G401.6 (cell line): ENCODE data around the gene NR6A1.

ENCODE experiments used
- FAIRE-seq: peaks from 2 replicates; lab custom pipeline; 2012; peaks lifted over from hg19 to GRCh38; lab: Jason Lieb, UNC

NR6A1 gene

DNA sequence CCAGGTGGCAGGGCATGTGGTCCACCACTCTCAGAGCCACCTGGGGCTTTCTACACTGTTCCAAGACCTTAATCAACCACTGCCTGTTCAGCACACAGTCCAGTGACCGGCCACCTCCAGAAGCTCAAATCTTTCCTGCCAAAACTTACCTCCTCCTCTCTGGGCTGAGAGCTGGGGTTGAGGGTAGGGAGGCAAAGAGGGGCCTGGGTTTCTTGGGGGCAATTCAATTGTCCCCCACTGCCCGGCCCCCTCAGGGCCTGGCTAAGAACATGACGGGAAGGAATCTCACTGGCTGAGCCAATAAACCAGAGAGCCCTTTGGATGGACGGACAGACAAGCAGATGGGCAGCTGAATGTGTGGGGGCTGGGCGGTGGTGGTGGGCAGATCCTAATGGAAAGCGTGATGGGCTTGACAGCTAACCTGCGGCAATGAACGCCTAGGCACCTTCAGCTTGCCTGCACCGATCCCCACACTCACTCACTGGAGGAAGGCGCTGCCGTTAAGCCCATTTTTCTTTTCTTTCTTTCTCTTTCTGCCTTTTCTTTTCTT is 269.3 kb downstream of the NR6A1 start:
- no peak for FAIRE-seq

DNA sequence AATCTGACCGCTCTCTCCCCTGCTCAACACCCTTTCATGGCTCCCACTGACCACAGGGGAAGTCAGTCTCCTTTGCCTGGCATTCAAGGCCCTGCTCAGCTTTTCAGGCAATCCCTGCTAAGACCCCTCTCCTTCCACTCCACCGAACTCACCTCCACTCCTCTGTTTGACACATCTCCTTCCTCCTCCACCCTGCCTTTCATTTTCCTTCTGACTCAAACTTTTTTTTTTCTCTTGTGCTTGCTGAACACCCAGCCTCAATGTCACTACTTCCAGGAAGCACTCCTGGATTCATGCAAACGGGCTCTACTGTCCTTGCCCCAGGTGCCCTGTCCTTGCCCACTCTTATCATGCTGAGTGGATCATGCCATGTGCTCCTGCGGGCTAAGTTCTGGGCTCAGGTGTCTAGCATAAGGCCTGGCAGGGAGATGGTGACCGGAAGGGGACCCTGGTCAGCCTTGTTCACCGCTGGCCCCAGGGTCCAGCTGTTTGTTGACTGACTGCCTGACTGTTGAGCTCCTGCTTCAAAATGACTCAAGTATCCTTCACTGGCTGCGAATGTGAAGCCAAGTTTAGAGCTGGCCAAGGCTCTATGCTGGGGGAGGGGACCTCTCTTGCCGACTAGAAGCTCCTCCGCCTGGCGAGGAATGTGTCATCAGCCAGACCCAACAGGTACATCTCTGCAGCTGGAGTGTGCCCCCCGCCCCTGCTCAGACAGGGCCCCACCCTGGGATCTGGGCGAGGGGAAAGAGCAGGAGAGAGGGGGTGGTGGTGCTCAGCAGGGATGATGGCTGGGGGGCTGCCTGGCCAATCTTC is 270.1 kb downstream of the NR6A1 start:
- FAIRE-seq, result no peak

DNA sequence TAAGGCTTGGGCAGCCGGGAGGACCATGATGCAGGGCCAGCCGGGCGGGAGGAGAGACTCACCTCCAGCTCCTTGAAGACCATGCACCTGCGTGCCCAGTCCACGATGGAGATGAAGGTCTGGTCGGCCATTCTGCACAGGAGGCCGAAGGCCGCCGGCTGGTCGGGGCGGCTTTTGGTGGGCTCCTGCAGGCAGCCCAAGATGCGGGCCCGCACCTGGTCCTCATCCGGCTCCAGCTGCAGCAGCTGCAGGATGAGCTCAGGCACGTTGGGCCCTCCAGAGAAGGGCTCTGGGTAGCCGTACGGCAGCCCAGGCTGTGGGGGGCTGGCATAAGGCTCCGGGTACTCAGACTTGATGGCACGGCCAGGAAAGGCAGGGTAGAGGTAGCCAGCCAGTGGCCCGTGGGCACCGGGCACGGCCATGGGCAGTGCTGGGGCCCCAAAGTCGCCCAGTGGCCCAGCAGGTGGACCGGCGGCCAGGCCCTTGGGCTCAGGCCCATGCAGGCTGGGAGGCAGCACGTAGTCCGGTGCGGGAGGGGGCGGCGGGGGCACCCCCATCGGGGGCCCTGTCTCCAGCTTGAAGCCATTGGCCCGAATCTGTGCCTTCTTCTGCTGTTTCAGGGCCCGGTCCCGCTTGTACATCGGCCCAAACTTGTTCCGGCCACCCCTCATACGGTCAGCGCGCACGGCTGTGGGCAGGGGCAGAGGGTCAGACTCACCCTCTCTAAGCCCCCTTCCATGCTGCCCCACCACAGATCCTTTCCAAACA is 270.9 kb downstream of the NR6A1 start:
- FAIRE-seq, result no peak

DNA sequence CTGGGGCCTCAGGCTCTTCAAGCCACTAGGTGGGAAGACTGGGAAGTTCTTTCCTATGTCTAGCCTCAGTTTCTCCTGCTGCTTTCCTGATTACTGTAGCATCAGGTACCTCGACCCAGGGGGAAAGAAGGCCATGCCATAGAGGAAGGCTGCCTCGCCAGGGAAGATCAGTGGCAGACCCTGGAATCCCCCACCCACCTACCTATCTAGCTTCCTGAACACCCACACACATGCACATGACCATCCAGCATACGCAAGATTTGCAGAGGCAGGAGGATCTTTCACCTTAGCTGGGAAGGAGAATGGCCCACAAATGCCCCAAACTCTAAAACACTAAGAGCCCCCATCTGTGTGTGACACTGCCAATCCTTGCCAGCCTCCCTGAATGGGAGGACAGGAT is 271.9 kb downstream of the NR6A1 start:
- FAIRE-seq, result no peak

DNA sequence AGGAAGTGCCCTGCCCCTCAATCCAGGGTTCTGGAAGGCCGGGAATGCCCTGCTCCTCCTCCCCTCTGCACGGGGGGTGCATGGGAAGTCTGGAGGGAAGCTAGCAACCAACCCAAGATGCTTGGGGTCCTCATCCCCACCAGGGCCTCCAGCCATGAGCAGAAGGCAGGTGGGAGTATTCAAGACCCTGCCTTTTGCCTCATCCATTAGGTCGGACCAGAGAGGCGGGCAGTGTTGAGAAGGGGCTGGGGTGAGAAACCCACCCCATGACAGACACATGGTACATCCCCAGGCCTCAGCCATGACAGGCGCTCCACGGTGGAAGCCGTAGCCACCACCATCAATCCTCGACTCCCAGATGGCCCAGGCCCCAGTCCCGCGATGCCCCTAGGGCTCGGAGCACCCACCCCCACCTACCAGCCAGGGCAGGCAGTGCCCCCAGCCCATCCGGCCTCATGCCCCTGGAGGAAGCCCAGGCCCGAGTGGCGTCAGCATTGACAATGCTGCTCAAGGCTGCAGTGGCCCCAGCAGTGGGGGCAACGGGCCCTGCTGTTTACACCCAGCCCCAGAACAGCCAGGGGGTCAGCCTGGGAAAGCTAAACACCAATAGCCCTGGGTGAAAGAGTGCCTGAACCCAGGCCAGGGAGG is 272.5 kb downstream of the NR6A1 start:
- FAIRE-seq, result no peak

DNA sequence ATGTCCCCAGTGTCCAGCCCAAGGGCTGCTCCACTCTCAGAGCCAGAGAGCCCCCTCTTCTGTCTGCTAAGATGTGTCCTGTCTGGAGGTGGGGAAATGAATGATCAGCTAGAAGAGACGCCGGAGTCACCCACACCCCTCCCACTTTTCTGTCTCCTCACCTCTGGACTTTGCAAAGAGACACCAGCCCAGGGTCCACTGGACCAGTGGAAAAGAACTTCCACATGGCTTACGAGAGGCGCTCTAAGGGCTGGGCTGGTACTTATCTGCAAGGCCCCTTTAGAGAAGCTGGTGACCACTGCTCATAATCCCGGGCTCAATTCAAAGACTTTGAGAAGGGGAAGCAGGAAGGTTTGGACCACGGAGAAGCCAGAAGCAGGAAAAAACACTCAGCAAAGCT is 273.1 kb downstream of the NR6A1 start:
- FAIRE-seq, result no peak

DNA sequence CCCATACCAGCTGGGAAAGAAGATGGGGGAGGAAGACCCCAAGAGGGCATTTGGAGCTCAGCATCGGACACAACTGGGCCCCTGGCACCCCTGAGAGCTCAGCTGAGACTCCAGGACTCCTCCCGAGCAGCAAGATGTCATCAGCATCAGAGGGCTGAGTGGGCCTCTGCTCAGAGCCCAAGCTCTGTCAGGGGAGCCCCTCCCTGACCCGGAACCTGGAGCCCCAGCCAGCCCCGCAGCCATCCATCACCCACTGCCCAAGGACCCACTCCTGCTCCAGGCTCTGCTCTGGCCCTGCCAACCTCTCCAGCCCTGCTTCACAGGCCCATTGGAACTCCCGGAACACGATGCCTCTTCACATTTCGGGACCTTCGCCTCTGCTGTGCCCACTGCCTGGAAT is 273.7 kb downstream of the NR6A1 start:
- FAIRE-seq, result no peak

DNA sequence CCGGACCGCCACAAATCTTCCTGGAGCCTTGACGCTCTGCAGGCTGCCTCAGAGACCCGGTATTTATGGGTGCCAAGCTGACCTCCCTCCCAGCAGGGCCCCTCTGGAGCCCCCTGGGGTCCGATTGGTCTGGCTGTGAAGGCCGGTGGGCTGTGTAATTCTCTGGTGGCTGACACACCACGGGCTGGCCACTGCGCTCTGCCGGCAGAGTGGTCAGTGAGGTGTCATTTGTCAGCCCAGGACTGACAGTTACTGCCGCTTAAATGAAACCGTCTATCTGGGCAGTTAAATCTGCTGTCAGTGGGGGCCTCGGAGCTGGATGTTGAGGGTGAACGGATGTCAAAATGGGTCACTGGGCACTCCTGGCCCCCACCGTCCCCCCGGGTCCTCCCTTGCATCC is 274.6 kb downstream of the NR6A1 start:
- no peak for FAIRE-seq

DNA sequence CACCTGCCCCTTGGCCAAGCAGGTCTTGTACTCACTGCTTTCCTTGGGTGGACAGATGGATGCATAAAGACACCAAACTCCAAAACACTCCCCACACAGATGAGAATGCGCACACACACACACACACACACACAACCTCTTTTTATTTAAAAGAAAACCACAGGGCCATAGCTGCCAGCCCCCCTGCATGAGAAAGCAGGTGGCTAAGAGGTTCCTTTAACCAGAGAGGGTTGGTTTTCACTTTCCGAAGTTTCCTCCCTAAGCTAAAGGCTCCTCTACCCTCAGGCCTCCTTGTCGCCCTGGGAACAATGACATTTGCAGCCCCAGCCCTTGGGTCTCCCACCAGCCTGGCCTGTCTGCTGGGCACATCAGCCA is 275.0 kb downstream of the NR6A1 start:
- no peak for FAIRE-seq

DNA sequence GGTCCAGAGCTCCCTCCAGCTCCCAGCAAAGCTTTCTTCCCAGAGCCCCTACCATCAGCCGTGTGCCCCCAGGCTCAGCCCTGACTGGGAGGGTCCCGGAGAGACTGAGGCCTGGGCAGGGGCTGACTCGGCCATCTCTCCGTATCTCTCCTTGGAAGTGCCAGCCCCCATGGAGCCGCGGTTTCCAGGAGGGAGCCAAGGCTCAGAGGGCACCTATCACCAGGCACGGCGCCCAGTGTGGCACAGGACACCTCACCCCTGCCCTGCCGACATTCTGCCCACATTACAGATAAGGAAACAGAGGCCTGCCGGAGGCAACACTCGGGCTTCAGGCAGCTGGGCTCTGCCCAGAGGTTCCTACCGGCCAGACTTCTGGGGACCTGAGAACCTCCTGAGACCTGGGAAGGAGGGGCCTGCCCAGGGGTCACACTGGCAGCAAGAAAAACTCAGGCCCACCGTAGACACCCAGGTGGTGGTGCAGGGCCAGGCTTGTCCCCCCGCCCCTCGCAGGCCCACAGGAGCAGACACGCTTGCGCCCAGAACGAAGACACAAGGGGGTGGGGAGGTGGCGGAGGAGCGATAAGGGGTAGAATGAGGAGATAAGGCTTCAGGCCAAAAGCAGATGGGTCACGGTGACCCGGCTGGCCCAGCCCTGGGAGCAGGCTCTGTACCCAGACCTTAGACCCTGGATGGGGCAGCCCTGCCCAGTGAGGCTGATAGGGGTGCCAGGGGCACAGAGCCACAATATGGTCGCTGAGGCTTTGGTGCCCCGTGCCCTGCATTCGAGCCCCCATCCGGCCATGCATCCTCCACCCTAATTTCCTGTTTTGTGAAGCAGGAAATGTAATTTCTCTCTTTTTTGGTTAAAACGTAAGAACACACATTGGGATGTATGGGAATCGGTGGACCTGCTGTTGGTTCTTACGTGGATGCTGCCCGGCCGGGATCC is 275.7 kb downstream of the NR6A1 start:
- FAIRE-seq, result no peak

DNA sequence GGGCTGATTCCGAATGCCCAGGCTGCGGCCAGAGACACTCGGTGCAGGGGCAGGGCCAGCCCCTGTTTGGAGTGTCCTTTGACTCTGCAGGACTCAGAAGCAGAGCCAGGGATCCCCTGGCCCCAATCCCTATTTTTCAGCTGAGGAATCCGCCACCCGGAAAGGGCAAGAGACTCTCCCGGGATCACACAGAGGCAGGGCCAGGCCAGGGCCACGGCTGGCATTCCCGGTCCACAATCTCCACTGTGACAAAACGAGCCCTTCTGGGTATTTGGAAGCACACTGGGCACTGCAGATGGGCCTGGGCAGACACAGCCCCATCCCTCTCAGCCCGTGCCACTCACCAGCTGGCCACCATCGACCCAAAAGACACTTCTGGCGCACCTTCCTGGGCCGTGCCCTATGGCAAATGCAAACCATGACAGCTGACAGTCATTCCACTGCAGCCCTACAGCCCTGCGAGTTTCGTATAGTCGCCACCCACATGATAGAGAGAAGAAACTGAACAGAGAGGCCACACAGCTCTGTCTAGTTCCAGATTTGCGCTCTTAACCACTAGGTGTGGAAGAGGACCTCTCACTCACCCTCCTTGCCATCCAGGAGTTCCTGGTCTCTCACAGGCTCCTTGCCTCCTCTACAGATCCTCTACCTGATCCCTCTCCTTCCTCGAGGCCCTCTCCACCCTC is 277.2 kb downstream of the NR6A1 start:
- no peak for FAIRE-seq

DNA sequence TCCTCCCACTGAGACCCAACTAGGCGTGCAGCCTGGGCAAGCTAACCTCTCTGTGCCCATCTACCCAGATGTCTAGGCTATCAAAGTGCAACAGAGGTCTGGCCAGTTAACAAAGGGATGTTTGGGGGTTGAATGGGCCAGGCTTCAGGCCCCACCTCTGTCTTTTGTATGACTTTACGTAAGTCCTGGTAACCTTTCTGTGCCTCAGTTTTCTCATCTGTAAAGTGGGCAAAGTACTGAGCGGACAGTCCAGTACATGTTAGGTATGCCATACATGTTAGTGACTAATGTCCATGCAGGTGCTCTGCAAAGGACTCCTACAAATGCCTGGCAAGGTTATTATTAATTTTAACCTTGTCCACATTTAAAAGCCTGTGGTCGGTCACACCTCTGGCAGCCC is 277.9 kb downstream of the NR6A1 start:
- FAIRE-seq, result no peak

DNA sequence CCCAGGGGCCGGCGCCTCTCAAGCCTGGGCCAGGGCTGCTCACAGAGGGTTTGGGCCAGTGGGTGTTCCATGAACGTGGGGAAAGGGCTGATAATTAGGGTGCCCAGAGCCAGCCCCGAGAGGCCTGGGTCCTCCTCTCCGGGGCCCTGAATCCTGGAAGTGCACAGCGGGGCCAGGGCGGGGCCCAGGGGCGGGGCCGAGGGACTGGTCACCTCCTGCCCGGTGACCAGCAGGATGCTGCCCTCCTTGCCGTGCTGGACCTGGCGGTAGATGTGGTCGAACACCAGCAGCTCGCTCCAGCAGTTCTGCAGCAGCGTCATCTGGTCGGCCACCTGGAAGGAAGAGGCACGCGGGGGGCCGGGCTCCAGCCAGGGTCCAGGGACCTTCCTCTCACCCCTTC is 278.3 kb downstream of the NR6A1 start:
- no peak for FAIRE-seq

DNA sequence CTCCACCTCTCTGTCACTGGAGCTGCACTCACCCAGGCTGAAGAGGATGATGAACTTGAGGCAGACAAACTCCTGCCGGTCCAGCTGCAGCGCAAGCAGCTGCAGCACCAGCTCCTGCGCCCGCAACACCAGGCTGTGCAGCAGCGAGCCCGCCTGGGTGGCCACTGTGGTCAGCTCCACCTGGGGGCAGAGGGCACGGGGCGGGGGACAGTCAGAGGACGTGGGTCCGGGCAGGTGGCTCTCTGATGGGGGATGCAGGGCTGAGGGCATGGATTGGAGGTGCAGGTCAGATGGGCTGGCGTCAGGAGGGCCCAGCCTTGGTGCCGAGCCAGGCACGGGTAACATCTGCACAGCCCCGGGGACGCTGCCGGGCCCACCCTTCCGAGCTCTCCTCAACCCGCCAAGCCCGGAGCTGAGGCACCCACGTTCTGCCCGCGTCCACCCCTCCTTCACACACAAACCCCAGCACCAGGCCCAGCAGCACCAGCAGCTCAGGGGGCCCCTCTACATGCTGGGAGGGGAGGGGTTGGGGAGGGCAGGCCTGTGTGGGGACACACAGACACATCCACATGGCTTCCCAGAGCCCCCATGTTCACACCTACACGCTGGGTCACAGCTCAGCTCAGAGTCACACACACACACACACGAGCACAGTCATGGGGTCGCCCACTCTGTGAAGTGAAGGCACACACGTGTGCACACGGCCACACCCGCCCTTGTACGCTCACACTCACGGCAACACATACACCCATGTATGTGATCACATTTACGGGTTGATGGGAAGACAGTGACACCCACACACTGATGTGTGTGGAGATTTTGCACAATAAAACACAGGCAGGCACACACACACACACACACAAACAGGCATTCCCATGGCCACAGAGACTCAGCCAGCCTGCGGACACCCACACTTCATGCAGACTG is 279.8 kb downstream of the NR6A1 start:
- FAIRE-seq, result no peak

DNA sequence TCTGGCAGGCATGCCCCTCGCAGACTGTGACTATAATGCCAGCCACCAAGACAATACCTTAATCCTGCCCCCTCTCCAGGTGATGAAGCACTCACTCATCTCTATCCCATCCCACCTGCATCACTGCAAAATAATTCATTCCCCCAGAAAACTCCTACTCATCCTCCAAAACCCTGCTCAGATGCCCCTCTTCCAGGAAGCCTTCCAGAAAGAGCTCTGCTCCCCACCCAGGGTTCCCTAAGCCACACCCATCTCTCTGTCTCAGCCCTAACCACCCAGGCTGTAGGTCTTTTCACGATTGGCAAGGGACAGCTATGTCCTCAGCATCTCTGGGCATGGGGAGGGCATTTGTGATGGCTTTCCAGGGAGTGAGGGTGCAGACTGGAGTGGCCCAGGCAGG is 281.1 kb downstream of the NR6A1 start:
- FAIRE-seq, result no peak

DNA sequence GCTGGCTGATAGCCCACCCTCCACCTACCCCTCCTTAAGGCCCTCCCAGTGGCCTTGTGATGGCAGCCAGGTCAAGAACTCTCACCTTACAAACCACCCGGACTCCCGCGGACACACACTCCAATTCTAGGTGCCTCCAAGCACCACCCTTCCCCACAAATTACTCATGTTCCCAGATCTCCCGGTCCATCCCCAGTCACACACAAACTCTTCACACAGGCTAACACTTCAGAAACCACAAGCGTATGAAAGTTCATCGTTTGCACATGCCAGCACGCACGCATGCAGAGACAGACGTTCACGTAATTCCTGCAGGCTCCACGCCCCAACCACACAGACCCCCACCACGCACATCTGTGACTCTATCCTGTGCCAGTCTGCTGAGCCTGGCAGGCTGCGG is 281.9 kb downstream of the NR6A1 start:
- FAIRE-seq, result no peak

DNA sequence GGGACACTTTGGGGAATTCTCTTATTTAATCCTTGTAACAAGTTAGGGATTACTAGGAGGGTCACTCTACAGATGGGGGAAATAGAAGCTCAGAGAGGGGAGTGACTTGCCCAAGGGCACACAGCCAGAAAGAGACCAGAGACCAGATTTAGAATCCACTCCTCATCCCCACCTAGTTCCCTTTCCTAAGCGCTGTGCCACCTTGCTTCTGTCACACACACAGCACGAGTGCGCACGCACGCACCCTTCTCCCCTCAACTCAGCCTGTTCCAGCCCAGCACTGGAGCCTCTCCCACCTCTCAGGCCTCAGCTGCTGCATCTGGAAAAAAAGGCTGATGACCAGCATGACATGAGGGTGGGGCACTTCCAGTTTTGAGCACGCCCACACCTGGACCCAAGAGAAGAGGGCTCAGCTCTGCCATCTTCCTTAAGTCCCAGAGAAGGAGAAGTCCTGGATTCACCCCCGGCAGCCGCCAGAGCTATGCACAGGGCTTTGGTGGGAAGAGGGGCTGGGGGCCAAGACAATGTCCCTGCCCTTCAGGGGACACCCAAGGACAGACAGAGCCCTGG is 282.4 kb downstream of the NR6A1 start:
- FAIRE-seq, result no peak

DNA sequence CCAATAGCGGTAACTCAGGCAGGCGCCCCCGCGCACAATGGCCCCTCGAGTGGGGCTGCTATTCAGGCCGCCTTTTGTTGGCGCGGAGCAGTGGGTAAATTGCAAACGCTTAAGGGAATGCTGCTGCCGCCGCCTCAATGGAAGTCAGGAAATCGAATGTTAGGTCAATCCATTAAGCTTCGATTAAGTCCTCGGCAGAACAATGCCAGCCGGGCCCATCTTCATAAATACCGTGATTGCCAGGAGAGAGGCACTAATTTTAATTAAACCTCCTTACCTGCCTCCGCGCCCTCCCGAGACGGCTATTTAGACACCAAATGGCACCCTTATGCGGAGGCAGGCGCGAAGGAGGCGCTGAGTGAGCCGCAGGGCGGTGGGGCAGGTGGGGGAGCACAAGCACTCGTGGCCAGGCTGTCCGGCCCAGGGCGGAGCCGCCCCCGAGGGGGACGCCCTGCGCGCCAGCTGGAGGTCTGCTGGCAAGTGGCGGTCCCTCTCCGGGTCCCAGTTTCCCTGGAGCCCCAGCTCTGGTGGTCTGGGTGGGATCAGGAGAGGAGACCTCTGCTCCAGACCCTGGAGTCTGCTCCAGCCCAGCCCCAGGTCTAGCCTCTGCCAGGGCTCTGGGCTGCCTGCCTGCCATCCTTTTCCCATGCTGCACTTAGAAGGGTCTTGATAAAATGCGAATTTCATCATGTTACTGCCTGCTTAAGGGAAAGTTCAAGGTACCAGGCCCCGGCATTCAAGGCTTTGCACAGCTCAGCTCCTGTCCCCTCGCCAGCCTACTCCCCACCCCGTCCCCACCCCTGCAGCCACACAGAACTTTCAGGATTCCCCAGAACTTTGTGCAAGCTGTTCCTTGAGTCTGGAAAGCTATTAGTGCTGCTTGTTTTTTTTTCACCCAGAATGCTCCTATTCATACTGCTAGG is 283.6 kb downstream of the NR6A1 start:
- FAIRE-seq, result no peak

DNA sequence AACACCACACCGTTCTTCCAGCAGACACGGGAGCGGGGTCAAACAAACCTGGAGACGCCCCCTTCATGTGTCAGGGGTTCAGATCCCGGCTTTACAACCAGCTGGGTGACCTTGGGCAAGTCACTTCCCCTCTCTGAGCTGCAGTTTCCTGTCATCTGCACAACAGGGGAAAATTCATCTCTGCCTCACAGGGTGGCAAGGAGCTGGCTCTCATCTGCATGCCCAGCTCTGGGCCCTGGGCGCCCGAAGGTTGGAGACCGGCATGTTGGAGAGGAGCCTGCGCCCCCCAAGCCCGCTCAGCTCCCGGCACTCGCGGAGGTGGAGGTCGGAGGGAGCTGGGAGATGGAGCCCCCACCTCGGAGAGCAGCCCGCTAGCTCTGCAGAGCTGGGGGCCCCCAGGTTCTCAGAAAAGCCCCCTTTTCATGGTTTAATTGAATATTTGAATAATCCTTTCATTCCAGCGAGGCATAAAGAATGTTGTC is 284.3 kb downstream of the NR6A1 start:
- no peak for FAIRE-seq
